KOPT-K1 (cell line): Measurements from ENCODE around the gene GTPBP4.
"Not testable (repeated sequence)": the region's sequence is repeated elsewhere in the genome, so short reads cannot be mapped to it uniquely, and the experiment has no call there.

Source experiments
- H3K27ac ChIP-seq: fragments of 200-600 bp; sonication (generic); 2 replicates; pipeline ENCODE4 v1.5.1; 2016; ENCODE audit warnings: antibody characterized with exemption, mild to moderate bottlenecking, low read depth, low read length; ENCODE audit not compliant: poor library complexity, severe bottlenecking
- H3K36me3 ChIP-seq: fragments of 200-600 bp; sonication (generic); 2 replicates; pipeline ENCODE4 v1.5.1; 2017; ENCODE audit warnings: antibody characterized with exemption, mild to moderate bottlenecking, low read length, moderate library complexity; ENCODE audit not compliant: insufficient read depth
- H3K9me3 ChIP-seq: fragments of 200-600 bp; sonication (generic); 2 replicates; pipeline ENCODE4 v1.5.1; 2017; ENCODE audit warnings: antibody characterized with exemption, low read length, mild to moderate bottlenecking; ENCODE audit not compliant: insufficient read depth, poor library complexity, severe bottlenecking

The GTPBP4 gene

DNA sequence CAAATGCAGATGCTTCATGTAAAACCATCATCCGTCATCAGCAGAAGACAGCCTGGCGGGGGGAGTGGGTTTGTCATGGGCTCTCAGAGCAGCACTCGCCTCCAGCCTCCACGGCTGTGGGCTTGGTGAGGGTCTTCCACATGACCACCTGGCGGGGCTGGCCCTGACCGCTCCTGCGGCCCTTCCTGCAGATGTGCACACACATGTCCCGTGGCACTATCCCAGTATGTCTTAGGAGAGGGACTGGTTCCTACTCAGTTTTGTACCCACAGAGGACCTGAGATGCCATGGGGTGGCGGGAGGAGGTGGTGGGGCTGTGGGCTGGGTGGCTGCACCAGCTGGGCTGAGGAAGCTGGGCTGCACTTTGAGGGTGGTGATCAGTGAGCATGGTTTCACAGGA lies 32.7 kb downstream of the GTPBP4 start:
- Histone ChIP-seq H3K36me3 (peaks cover 54% of the 10 kb centered on the region), H3K27ac (no peak overlapping the region), H3K9me3 (no peaks in the 10 kb centered on the region)

DNA sequence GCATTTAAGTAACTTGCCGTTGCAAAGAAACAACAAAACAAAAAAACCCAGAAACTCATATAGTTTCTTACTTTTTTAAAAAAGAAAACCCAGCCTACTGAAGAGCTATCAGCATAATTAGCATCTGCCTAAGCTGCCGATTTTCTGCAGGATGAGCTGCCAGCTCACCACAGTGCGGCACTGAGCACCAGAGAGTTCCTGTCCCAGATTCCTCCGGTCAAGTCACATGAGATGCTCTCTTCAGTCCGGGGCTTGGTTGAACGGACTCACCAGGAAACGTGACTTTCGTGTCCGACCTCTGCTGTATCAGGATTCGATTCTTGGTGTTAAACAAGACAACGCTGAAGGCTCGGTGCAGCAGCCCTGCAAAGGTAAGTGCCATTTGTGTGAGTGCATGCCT lies 34.2 kb downstream of the GTPBP4 start:
- Histone ChIP-seq H3K27ac (no peak overlapping the region), H3K9me3 (no peaks in the 10 kb centered on the region), H3K36me3 (peaks cover 39% of the 10 kb centered on the region)

DNA sequence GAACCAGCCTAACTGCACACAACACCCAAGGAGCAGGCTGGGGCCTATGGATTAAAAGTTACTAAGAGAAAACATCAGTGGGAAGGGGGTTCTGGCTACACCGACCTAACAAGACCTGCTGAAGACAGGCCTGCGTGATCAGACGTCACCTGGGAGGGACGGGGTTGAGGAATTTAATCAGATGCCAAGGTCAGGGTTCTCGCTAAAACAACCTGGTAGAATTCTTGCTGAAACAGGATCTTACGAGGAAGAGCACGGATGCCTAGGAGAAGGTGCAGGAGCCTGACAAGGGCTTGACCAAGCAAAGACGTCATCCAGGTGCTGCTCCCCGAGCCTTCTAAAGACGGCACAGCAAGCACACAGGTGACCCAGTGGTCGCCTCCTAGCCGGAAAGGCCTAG lies 35.9 kb downstream of the GTPBP4 start:
- Histone ChIP-seq H3K9me3 (no peaks in the 10 kb centered on the region), H3K27ac (no peak overlapping the region), H3K36me3 (peaks cover 24% of the 10 kb centered on the region)

DNA sequence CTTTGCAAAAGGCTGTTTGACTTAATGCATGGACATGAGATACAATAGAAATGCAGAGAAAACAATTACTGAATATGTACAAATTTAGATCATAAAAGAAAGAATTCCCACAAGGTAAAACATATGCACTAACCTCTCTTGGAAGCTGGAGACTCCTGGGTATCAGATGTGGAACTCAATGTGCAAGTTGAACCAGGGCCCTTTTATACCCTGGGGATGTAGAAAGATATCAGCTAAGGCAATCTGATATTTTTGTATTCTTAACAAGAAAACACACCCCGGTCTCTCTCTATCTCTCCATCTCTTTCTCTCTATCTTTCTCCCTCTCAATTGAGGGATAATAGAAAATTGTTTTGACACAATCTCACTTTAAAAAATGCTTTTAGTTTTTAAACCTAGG lies 37.4 kb downstream of the GTPBP4 start, which contains the start of gene IDI2:
Gene IDI2 (minus strand): TSS at position 177 of the 400 bp plus-strand sequence. CDS start 1,136 bp downstream, outside the sequence.
- H3K36me3 ChIP-seq: peaks cover 8% of the 10 kb centered on the region; the same call in 1 of the 2 replicates
- no peak within 1 kb of the TSS for H3K27ac ChIP-seq
- H3K9me3 ChIP-seq: no peaks in the 10 kb centered on the region

DNA sequence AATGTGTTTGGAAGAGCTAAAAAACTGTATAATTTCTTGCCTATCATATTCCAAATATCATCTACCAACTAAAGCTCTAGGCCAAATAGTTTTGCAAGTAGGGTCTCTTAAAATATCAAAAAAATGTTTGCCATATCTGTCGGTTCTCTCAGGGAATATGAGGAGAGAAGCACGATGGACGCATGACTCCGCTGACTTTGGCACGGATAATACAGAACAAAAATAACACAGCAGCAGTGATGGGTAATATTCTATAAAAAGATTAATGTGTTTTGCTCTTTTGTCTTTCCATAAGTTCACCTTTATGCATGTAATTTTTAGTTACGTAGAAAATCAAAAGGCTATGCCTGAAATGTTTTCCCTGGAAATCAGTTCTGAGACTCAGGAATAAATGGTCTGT lies 38.3 kb downstream of the GTPBP4 start:
- Histone ChIP-seq H3K36me3 (peaks cover 5% of the 10 kb centered on the region; the same call in 1 of the 2 replicates), H3K27ac (no peak overlapping the region), H3K9me3 (no peaks in the 10 kb centered on the region)

- H3K27ac ChIP-seq: no peak overlapping the region
- H3K36me3 ChIP-seq: no peaks in the 10 kb centered on the region
- no peaks in the 10 kb centered on the region for H3K9me3 ChIP-seq
These were observed 41.6 kb downstream of the GTPBP4 start for GRCh38 chr10:1029838-1030237.

DNA sequence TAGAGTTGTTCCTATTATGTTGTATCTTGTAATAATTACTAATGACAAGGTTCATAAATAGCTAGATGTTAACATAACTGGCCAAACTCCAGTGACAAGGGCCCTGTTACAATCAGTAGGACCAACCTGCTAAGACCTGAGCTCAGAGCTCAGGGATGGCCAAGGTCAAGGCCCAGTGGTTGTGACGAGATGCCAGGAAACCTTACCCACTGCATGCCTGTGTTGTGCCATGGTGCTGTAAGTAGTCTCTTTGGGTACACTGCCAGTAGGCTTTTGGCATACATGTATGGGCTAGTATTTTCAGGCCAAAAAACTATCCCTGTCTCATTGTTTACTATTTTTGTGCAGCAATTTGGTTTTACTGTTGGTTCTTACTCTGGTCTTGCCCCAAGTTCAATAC lies 45.4 kb downstream of the GTPBP4 start:
- Histone ChIP-seq H3K9me3 (no peaks in the 10 kb centered on the region), H3K36me3 (peaks cover 24% of the 10 kb centered on the region)

GRCh38 chr10:1034758-1035157 lies 46.5 kb downstream of the GTPBP4 start:
- peaks cover 34% of the 10 kb centered on the region for H3K36me3 ChIP-seq
- no peaks in the 10 kb centered on the region for H3K9me3 ChIP-seq
- H3K27ac ChIP-seq: no peak overlapping the region

More for the DNA sequence above, 45.4 kb downstream of the GTPBP4 start:
- no peak overlapping the region for H3K27ac ChIP-seq

DNA sequence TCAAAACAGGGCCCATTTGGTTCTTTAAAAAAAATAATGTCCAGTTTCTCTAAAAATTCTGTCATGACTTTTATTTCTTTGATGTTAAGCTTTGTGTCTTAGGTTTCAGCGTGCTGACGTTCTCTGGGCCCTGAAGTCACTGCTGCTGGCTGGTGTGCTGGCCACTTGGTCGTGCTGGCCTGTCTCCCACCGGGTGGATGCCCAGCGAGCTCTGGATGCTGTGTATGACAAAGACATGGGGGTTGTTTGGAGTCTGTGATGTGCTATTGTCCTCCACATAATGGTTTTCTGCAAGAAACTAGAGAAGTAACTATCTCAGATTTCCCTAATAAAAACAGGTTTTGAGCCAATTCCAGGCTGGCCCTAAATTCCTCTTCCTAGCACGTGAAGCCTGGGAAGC lies 47.0 kb downstream of the GTPBP4 start:
- Histone ChIP-seq H3K9me3 (no peaks in the 10 kb centered on the region), H3K36me3 (peaks cover 38% of the 10 kb centered on the region), H3K27ac (no peak overlapping the region)

DNA sequence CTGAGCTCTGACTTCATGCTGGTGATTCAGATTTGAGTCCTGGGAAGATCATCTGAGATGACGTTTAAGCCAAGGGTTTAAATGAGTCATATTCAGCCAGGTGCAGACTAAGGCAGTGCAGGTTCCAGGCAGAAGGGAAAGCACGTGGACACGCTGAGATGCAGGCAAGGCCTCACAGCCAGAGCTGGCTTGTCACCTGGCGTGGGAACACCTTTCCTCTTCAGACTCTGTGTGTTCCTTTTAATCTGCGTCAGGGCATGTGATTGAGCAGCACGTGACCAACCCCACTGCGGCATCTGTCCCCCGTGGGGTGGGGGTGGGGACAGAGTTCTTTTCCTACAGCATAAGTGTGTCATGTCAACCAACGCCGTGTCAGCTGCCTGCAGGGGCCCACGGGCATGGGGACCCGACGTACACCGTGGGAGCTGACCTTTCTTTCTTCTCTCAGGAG lies 48.1 kb downstream of the GTPBP4 start:
- Histone ChIP-seq H3K27ac (no peak overlapping the region), H3K36me3 (peaks cover 50% of the 10 kb centered on the region), H3K9me3 (no peaks in the 10 kb centered on the region)

DNA sequence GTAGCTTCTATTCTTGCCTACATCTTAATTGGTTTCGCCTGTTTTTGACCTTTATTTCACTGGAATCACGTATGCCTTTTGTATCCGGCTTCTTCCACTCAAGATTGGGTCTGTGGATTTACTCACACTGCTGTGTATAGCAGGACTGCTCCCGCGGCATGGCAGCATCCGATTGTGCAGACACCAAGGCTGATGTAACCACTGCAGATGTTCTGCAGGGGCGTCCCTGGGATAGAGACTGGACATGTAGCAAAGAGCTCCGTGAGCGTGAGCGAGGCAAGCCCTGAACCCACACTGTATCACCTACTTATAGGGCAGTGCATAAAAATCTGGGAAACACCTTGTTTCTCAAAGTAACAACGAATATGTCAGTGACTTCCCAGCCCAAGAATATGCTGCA lies 48.9 kb downstream of the GTPBP4 start:
- H3K27ac ChIP-seq: no peak overlapping the region
- H3K36me3 ChIP-seq: peaks cover 57% of the 10 kb centered on the region
- H3K9me3 ChIP-seq: no peaks in the 10 kb centered on the region

GRCh38 chr10:1038769-1039168 lies 50.5 kb downstream of the GTPBP4 start:
- H3K36me3 ChIP-seq: peaks cover 74% of the 10 kb centered on the region
- not testable (repeated sequence) for H3K27ac ChIP-seq, H3K9me3 ChIP-seq

- Histone ChIP-seq H3K9me3 (no peaks in the 10 kb centered on the region), H3K27ac (no peak overlapping the region), H3K36me3 (peaks cover 88% of the 10 kb centered on the region)
These were observed 51.9 kb downstream of the GTPBP4 start for GRCh38 chr10:1040133-1040532.

DNA sequence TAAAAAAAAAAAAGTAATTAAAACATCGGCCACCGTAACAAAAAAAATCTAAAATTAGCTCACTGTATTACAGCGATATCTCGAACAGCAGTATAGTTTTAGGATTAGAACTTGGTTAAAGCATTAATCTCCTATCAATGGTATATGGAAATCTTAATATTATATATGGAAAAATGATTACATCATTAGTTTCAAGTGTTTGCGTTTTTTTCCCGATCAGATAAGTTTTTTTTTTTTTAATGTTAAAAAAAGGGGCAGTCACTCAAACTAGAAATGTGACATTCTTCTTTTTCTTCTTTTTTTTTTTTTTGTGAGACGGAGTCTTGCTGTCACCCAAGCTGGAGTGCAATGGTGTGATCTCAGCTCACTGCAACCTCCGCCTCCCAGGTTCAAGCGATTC lies 53.3 kb downstream of the GTPBP4 start:
- no peaks in the 10 kb centered on the region for H3K9me3 ChIP-seq
- H3K36me3 ChIP-seq: peaks cover 97% of the 10 kb centered on the region
- H3K27ac ChIP-seq: no peak overlapping the region

DNA sequence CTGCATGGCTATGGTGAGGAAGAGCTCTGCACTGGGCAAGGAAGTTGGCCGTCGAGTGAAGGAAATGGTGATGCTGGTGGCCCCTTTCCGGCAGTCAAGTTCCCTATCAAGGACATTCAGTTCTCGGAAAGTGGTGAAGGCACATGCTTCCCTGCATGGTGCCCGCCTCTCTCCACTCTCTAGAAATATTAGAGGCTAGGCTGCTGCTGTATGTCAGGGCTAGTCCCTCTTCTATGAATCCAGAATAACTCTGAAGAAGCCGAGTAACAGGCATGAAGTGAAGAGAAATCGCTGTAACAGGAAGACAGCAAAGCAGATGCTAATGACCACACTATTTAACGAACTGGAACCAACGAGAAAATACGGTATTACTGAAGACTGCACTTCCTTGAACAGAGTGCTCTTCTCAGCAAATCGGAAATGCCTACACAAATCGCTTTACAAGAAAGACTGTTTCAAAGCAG lies 55.3 kb downstream of the GTPBP4 start:
- Histone ChIP-seq H3K36me3 (peaks cover 76% of the 10 kb centered on the region), H3K27ac (no peak overlapping the region), H3K9me3 (no peaks in the 10 kb centered on the region)

DNA sequence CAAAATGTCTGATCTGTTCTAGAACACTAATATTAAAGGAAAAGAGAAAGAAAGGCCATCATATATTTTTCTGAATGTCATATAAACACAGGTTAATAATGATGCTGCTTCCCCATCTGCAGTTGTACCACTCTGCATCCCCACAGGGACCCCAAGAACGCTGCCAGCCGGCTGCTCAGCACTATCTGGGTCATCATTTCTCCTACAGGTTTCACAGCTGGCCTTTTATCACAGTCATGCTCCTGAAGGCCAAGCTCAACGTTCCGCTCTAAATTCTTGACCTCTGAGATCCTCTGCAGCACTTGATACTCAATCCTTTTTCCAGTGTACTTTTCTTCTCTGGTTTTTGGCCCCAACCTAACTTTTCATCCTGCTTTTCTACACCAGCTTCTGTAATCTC lies 55.9 kb downstream of the GTPBP4 start:
- Histone ChIP-seq H3K9me3 (no peaks in the 10 kb centered on the region), H3K27ac (no peak overlapping the region), H3K36me3 (peaks cover 72% of the 10 kb centered on the region)
